Measurements from ENCODE around the gene C9orf50. TPM values are rescaled to one million over a fixed set of nuclear protein-coding genes. Genes with fewer than 3 reads are reported as not detected.
A peak's percentile ranks its signal among the peaks of the same experiment; 100 is the strongest.

Gene C9orf50
- polyA plus RNA-seq, 1 donor from 2014 or later = not detected

- Histone ChIP-seq H3K9me3 (ENCODE audit: low read length) (no peaks in the 10 kb centered on the region), H3K27me3 (ENCODE audit: insufficient read depth, low read depth, low read length) (no peaks in the 10 kb centered on the region), H3K79me2 (replicated peaks; ENCODE audit: insufficient read depth, low read length) (peaks cover 59% of the 10 kb centered on the region), H3K4me3 (ENCODE audit: low read length) (peak overlapping the region; percentile 95), H3K9ac (ENCODE audit: low read length) (no peak overlapping the region), H3K27ac (ENCODE audit: low read length) (no peak overlapping the region), H3F3A (ENCODE audit: insufficient read depth, low read length, poor library complexity, severe bottlenecking) (no peaks in the 10 kb centered on the region), H3K4me2 (ENCODE audit: low read length) (peak overlapping the region; percentile 90), H3K9me2 (ENCODE audit: insufficient read depth, low read length) (no peaks in the 10 kb centered on the region), H3K36me3 (ENCODE audit: insufficient read depth, low read length) (no peaks in the 10 kb centered on the region), H2AFZ (ENCODE audit: low read depth, low read length) (no peak overlapping the region), H4K20me1 (ENCODE audit: insufficient read depth) (peaks cover 10% of the 10 kb centered on the region)
- TF ChIP-seq, protein P1, sequence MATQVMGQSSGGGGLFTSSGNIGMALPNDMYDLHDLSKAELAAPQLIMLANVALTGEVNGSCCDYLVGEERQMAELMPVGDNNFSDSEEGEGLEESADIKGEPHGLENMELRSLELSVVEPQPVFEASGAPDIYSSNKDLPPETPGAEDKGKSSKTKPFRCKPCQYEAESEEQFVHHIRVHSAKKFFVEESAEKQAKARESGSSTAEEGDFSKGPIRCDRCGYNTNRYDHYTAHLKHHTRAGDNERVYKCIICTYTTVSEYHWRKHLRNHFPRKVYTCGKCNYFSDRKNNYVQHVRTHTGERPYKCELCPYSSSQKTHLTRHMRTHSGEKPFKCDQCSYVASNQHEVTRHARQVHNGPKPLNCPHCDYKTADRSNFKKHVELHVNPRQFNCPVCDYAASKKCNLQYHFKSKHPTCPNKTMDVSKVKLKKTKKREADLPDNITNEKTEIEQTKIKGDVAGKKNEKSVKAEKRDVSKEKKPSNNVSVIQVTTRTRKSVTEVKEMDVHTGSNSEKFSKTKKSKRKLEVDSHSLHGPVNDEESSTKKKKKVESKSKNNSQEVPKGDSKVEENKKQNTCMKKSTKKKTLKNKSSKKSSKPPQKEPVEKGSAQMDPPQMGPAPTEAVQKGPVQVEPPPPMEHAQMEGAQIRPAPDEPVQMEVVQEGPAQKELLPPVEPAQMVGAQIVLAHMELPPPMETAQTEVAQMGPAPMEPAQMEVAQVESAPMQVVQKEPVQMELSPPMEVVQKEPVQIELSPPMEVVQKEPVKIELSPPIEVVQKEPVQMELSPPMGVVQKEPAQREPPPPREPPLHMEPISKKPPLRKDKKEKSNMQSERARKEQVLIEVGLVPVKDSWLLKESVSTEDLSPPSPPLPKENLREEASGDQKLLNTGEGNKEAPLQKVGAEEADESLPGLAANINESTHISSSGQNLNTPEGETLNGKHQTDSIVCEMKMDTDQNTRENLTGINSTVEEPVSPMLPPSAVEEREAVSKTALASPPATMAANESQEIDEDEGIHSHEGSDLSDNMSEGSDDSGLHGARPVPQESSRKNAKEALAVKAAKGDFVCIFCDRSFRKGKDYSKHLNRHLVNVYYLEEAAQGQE (IDR thresholded peaks at IDR 0.05; ENCODE audit: borderline replicate concordance) = no peak
- TF ChIP-seq POLR2AphosphoS5 (IDR thresholded peaks at IDR 0.05) (no peak), TAF1 (IDR thresholded peaks at IDR 0.05; ENCODE audit: low read depth) (no peak), EP300 (conservative IDR thresholded peaks at IDR 0.05; ENCODE audit: poor library complexity, severe bottlenecking) (no peak), CTCF (IDR thresholded peaks at IDR 0.05; ENCODE audit: poor library complexity, severe bottlenecking) (no peak), SMC3 (conservative IDR thresholded peaks at IDR 0.05; ENCODE audit: poor library complexity) (no peak), MXI1 (conservative IDR thresholded peaks at IDR 0.05; ENCODE audit: poor library complexity, severe bottlenecking) (no peak), RAD21 (conservative IDR thresholded peaks at IDR 0.05) (no peak), EZH2 (IDR thresholded peaks at IDR 0.05; ENCODE audit: borderline replicate concordance, insufficient read depth, low read length, poor library complexity, severe bottlenecking) (no peak)
Observed at GRCh38 chr9:129627556-129628440, 6.9 kb upstream of the C9orf50 start.

DNA sequence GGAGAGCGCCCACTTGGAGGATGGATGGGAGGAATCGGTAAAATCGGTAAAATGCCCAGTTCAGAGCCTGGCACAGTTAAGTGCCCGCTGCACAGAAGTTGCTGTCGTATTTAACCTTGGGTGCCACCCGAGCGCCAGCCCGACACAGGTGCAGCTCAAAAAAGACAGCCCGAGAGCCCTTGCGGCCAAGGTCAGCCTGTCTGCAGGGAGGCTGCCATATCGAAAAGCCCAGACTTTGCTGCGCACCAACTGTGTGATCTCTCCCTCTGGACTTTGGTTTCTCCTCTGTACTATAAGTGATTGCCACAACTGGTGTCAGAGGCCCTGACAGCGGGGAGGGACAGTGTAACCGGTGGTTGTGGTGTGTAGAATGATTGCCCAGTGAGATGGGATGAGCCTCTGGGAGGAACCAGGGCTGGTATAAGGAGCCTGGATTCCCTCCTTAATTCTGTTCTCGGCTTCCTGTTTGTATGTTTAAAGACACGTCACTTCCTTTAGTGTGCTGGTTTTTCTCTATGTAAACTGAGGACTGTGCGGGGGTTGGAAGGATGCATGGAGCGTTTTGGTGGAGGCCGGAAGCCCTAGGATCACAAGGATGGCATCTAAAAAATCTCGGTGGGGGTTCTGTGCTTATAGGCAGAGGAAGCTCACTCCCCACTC, 5.9 kb upstream of the C9orf50 start:
- H3K27me3 ChIP-seq (ENCODE audit: insufficient read depth, low read depth, low read length) = no peaks in the 10 kb centered on the region
- H4K20me1 ChIP-seq (ENCODE audit: insufficient read depth) = peaks cover 10% of the 10 kb centered on the region
- no peaks in the 10 kb centered on the region for H3K9me3 ChIP-seq (ENCODE audit: low read length)
- no peak overlapping the region for H2AFZ ChIP-seq (ENCODE audit: low read depth, low read length)
- TF ChIP-seq EP300 (conservative IDR thresholded peaks at IDR 0.05; ENCODE audit: poor library complexity, severe bottlenecking) = no peak
- TF ChIP-seq EZH2 (IDR thresholded peaks at IDR 0.05; ENCODE audit: borderline replicate concordance, insufficient read depth, low read length, poor library complexity, severe bottlenecking) = no peak
- TF ChIP-seq POLR2AphosphoS5 (IDR thresholded peaks at IDR 0.05) = no peak
- no peak for TF ChIP-seq RAD21 (conservative IDR thresholded peaks at IDR 0.05)
- no peak for TF ChIP-seq MXI1 (conservative IDR thresholded peaks at IDR 0.05; ENCODE audit: poor library complexity, severe bottlenecking)
- TF ChIP-seq, protein P1 (IDR thresholded peaks at IDR 0.05; ENCODE audit: borderline replicate concordance) = no peak
- no peak for TF ChIP-seq TAF1 (IDR thresholded peaks at IDR 0.05; ENCODE audit: low read depth)
- TF ChIP-seq SMC3 (conservative IDR thresholded peaks at IDR 0.05; ENCODE audit: poor library complexity) = no peak
- H3K79me2 ChIP-seq (replicated peaks; ENCODE audit: insufficient read depth, low read length) = peaks cover 50% of the 10 kb centered on the region
- H3K9me2 ChIP-seq (ENCODE audit: insufficient read depth, low read length) = no peaks in the 10 kb centered on the region
- H3F3A ChIP-seq (ENCODE audit: insufficient read depth, low read length, poor library complexity, severe bottlenecking) = no peaks in the 10 kb centered on the region
- H3K4me2 ChIP-seq (ENCODE audit: low read length) = peak overlapping the region; percentile 90
- peak overlapping the region; percentile 83 for H3K9ac ChIP-seq (ENCODE audit: low read length)
- H3K36me3 ChIP-seq (ENCODE audit: insufficient read depth, low read length) = no peaks in the 10 kb centered on the region
- H3K27ac ChIP-seq (ENCODE audit: low read length) = peak overlapping the region; percentile 77
- peak overlapping the region; percentile 95 for H3K4me3 ChIP-seq (ENCODE audit: low read length)

Measured in neural cell (in vitro differentiated cells).